Ishikawa (cell line): Measurements from ENCODE around the gene TREML4.

ENCODE experiments used
- CREB1 ChIP-seq: IDR thresholded peaks from 2 replicates; pipeline ENCODE4 v1.6.1; 2012; ENCODE audit warnings: low read depth
- EP300 ChIP-seq: IDR thresholded peaks from 2 replicates; pipeline ENCODE4 v1.6.1; 2012; ENCODE audit warnings: borderline replicate concordance
- FOXM1 ChIP-seq: IDR thresholded peaks from 2 replicates; pipeline ENCODE4 v1.6.1; 2012; ENCODE audit warnings: low read depth, borderline replicate concordance
- MAX ChIP-seq: IDR thresholded peaks from 2 replicates; pipeline ENCODE4 v1.6.1; 2012
- RAD21 ChIP-seq: IDR thresholded peaks from 2 replicates; pipeline ENCODE4 v1.6.1; 2012; ENCODE audit warnings: low read depth
- TAF1 ChIP-seq: IDR thresholded peaks from 2 replicates; pipeline ENCODE4 v1.6.1; 2012; ENCODE audit warnings: low read depth, mild to moderate bottlenecking
- USF1 ChIP-seq: IDR thresholded peaks from 2 replicates; pipeline ENCODE4 v1.6.1; 2012
- YY1 ChIP-seq: IDR thresholded peaks from 2 replicates; pipeline ENCODE4 v1.6.1; 2012; ENCODE audit warnings: low read depth

GRCh38 chr6:41222513-41222912 lies 5.6 kb upstream of the TREML4 start:
- TF ChIP-seq RAD21 (no peak), YY1 (no peak), MAX (no peak), FOXM1 (no peak), CREB1 (no peak), TAF1 (no peak), USF1 (no peak), EP300 (no peak)
